ENCODE measurements around the gene DLEC1.

DNA sequence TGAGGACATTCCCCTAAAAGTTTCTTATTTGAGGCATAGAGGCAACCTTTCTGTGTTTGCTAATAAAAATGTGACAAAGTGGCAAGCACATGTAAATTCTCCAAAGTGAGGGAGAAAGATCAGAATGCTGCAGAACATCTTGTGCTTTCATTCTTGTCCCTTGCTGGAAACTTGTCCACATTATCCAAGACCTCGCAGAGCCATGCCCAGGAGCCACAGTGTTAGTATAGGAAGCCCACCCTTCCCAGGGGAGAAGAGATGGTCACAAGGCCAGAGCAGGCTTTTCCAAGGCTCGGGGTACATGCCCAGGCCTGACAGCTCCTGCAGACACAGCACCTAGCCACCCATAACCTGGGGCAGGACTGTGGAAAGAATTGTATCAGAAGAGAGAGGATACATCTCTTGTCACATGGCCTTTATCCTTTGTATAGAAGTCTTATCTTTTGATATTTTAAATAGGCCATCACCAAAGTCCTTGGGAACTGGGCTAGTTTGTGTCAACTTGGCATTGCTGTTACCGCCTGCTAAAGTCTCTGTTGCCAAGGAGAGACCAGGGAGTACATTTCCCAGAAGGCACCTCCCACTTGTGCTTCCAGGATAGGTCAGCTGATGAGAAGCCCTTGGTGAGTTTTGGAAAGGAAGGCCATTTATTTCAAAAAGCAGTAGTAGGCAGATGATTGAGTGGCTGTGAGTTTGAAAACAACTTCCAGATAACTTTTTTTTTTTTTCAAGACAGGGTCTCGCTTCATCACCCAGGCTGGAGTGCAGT, 10.5 kb downstream of the DLEC1 start:
- TF ChIP-seq EZH2 (IDR thresholded peaks at IDR 0.05; ENCODE audit: insufficient read depth, poor library complexity, severe bottlenecking) (no peak), EZH2phosphoT487 (IDR thresholded peaks at IDR 0.05; ENCODE audit: insufficient read depth, low read depth) (no peak)
